ENCODE results near the gene DLG2. TPM values are rescaled to one million over a fixed set of nuclear protein-coding genes. Genes with fewer than 3 reads are reported as not detected.

The DLG2 gene
- total RNA-seq, 1 donor from 2014 or later = 1.8 TPM

- Histone ChIP-seq H3K4me1 (ENCODE audit: insufficient read depth, low read length) (no peaks in the 10 kb centered on the region), H3K4me3 (ENCODE audit: insufficient read depth, low read depth, low read length) (no peak overlapping the region), H3K79me2 (ENCODE audit: insufficient read depth, low read length) (no peaks in the 10 kb centered on the region), H3K9ac (ENCODE audit: low read length) (no peak overlapping the region), H3K4me2 (ENCODE audit: low read length) (no peak overlapping the region), H3K9me3 (ENCODE audit: insufficient read depth, low read depth, low read length) (no peaks in the 10 kb centered on the region), H3K27me3 (ENCODE audit: insufficient read depth, low read length) (no peaks in the 10 kb centered on the region), H3K27ac (ENCODE audit: low read depth, low read length) (no peak overlapping the region), H4K20me1 (ENCODE audit: insufficient read depth, low read length) (no peaks in the 10 kb centered on the region), H2AFZ (ENCODE audit: low read depth, low read length) (no peak overlapping the region), H3K36me3 (ENCODE audit: insufficient read depth, low read length) (no peaks in the 10 kb centered on the region)
- Mint-ChIP-seq H3K4me1 (ENCODE audit: low read depth, unreplicated experiment) (no peaks in the 10 kb centered on the region), H3K27ac (ENCODE audit: unreplicated experiment) (no peak overlapping the region), H3K9me3 (ENCODE audit: unreplicated experiment) (no peaks in the 10 kb centered on the region), H3K27me3 (ENCODE audit: low read depth, unreplicated experiment) (no peaks in the 10 kb centered on the region), H3K4me3 (ENCODE audit: unreplicated experiment) (no peak overlapping the region), H3K36me3 (ENCODE audit: low read depth, unreplicated experiment) (no peaks in the 10 kb centered on the region)
- DNase-seq (ENCODE audit: low read depth) (no peak), FAIRE-seq (no peak)
- TF ChIP-seq EZH2 (IDR thresholded peaks at IDR 0.05; ENCODE audit: insufficient read depth, low read length) = no peak
Measured at GRCh38 chr11:84757711-84758110, 869.4 kb downstream of the DLG2 start.

DNA sequence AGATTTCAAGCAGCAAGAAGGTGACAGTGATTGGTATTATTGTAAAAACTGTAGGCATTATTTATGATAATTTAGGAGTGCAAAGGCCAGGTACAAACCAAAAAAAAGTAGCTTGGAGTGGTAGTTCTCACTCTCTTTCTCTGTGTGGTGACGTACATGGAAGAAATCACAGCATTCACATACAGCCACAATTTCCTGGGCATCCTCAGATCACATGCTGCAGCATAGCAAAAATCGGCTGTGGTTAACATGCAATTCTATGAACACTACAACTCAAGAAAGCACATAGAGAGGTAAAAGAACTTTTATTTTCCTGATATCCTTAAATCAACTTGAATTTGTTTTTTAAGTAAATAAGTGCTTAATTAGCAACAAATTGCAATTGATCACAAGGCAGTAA lies 875.8 kb downstream of the DLG2 start:
- Histone ChIP-seq H3K4me2 (ENCODE audit: low read length) (no peak overlapping the region), H3K79me2 (ENCODE audit: insufficient read depth, low read length) (no peaks in the 10 kb centered on the region), H3K27ac (ENCODE audit: low read depth, low read length) (no peak overlapping the region), H3K4me3 (ENCODE audit: insufficient read depth, low read depth, low read length) (no peak overlapping the region), H2AFZ (ENCODE audit: low read depth, low read length) (no peak overlapping the region), H4K20me1 (ENCODE audit: insufficient read depth, low read length) (no peaks in the 10 kb centered on the region), H3K4me1 (ENCODE audit: insufficient read depth, low read length) (no peaks in the 10 kb centered on the region), H3K36me3 (ENCODE audit: insufficient read depth, low read length) (no peaks in the 10 kb centered on the region), H3K9me3 (ENCODE audit: insufficient read depth, low read depth, low read length) (no peaks in the 10 kb centered on the region), H3K9ac (ENCODE audit: low read length) (no peak overlapping the region), H3K27me3 (ENCODE audit: insufficient read depth, low read length) (no peaks in the 10 kb centered on the region)
- no peak overlapping the region for H3K27ac Mint-ChIP-seq (ENCODE audit: unreplicated experiment)
- no peak for TF ChIP-seq EZH2 (IDR thresholded peaks at IDR 0.05; ENCODE audit: insufficient read depth, low read length)
- TF ChIP-seq, protein P1, sequence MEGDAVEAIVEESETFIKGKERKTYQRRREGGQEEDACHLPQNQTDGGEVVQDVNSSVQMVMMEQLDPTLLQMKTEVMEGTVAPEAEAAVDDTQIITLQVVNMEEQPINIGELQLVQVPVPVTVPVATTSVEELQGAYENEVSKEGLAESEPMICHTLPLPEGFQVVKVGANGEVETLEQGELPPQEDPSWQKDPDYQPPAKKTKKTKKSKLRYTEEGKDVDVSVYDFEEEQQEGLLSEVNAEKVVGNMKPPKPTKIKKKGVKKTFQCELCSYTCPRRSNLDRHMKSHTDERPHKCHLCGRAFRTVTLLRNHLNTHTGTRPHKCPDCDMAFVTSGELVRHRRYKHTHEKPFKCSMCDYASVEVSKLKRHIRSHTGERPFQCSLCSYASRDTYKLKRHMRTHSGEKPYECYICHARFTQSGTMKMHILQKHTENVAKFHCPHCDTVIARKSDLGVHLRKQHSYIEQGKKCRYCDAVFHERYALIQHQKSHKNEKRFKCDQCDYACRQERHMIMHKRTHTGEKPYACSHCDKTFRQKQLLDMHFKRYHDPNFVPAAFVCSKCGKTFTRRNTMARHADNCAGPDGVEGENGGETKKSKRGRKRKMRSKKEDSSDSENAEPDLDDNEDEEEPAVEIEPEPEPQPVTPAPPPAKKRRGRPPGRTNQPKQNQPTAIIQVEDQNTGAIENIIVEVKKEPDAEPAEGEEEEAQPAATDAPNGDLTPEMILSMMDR (IDR thresholded peaks at IDR 0.05; ENCODE audit: insufficient read depth, low read depth, low read length) = no peak
- H3K36me3 Mint-ChIP-seq (ENCODE audit: low read depth, unreplicated experiment) = no peaks in the 10 kb centered on the region
- DNase-seq (ENCODE audit: low read depth) (no peak), FAIRE-seq (no peak)
- H3K4me3 Mint-ChIP-seq (ENCODE audit: unreplicated experiment) = no peak overlapping the region
- H3K9me3 Mint-ChIP-seq (ENCODE audit: unreplicated experiment) = no peaks in the 10 kb centered on the region
- H3K4me1 Mint-ChIP-seq (ENCODE audit: low read depth, unreplicated experiment) = peaks cover 7% of the 10 kb centered on the region
- no peaks in the 10 kb centered on the region for H3K27me3 Mint-ChIP-seq (ENCODE audit: low read depth, unreplicated experiment)

DNA sequence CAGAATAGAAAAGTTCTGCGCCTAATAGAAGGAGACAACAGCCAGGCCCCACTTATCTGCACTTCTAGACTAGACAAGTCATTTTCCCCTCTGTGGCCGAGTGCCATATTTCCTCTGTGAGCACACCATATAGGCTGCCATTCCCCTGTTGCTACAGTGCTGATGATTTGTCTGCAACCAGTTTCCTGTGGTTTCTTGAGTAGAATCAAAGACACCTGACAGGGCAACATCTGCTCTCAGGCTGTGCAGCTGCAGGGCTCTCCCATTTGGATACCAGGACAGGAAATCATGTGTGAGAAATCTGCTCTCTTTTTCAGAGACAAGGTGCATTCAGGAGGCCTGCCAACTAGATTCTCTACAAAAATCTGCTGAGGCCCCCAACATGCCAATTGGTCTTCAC lies 879.3 kb downstream of the DLG2 start:
- no peaks in the 10 kb centered on the region for H4K20me1 ChIP-seq (ENCODE audit: insufficient read depth, low read length)
- no peak for DNase-seq (ENCODE audit: low read depth)
- Mint-ChIP-seq H3K4me1 (ENCODE audit: low read depth, unreplicated experiment) (peaks cover 10% of the 10 kb centered on the region), H3K27ac (ENCODE audit: unreplicated experiment) (no peak overlapping the region), H3K4me3 (ENCODE audit: unreplicated experiment) (no peak overlapping the region), H3K36me3 (ENCODE audit: low read depth, unreplicated experiment) (no peaks in the 10 kb centered on the region), H3K27me3 (ENCODE audit: low read depth, unreplicated experiment) (no peaks in the 10 kb centered on the region), H3K9me3 (ENCODE audit: unreplicated experiment) (no peaks in the 10 kb centered on the region)
- no peaks in the 10 kb centered on the region for H3K36me3 ChIP-seq (ENCODE audit: insufficient read depth, low read length)
- no peaks in the 10 kb centered on the region for H3K27me3 ChIP-seq (ENCODE audit: insufficient read depth, low read length)
- H3K4me2 ChIP-seq (ENCODE audit: low read length) = no peak overlapping the region
- no peaks in the 10 kb centered on the region for H3K4me1 ChIP-seq (ENCODE audit: insufficient read depth, low read length)
- TF ChIP-seq EZH2 (IDR thresholded peaks at IDR 0.05; ENCODE audit: insufficient read depth, low read length) = no peak
- TF ChIP-seq, protein P1 (IDR thresholded peaks at IDR 0.05; ENCODE audit: insufficient read depth, low read depth, low read length) = no peak
- H3K79me2 ChIP-seq (ENCODE audit: insufficient read depth, low read length) = no peaks in the 10 kb centered on the region
- no peak overlapping the region for H3K27ac ChIP-seq (ENCODE audit: low read depth, low read length)
- no peak overlapping the region for H2AFZ ChIP-seq (ENCODE audit: low read depth, low read length)
- no peak overlapping the region for H3K4me3 ChIP-seq (ENCODE audit: insufficient read depth, low read depth, low read length)
- H3K9me3 ChIP-seq (ENCODE audit: insufficient read depth, low read depth, low read length) = no peaks in the 10 kb centered on the region
- FAIRE-seq = no peak
- H3K9ac ChIP-seq (ENCODE audit: low read length) = no peak overlapping the region
